Loucy (cell line): Measurements from ENCODE around the gene TDRD7.

ENCODE experiments used
- H2AFZ ChIP-seq: fragments of 200-600 bp; sonication (generic); 2 replicates; pipeline ENCODE4 v1.6.0; 2016; ENCODE audit warnings: antibody characterized with exemption, mild to moderate bottlenecking, low read length, moderate library complexity
- H3F3A ChIP-seq: fragments of 200-600 bp; 2 replicates; pipeline ENCODE4 v1.6.0; 2016; ENCODE audit warnings: antibody characterized with exemption, low read depth, mild to moderate bottlenecking
- H3K27me3 ChIP-seq: fragments of 200-600 bp; sonication (generic); 2 replicates; pipeline ENCODE4 v1.6.1; 2014; ENCODE audit warnings: low read length, mild to moderate bottlenecking; ENCODE audit not compliant: insufficient read depth, poor library complexity, severe bottlenecking
- H3K36me3 ChIP-seq: fragments of 200-600 bp; sonication (generic); 2 replicates; pipeline ENCODE4 v1.6.1; 2016; ENCODE audit warnings: low read length; ENCODE audit not compliant: insufficient read depth
- H3K4me1 ChIP-seq: fragments of 200-600 bp; sonication (generic); 2 replicates; pipeline ENCODE4 v1.5.1; 2014; ENCODE audit warnings: low read length, mild to moderate bottlenecking; ENCODE audit not compliant: insufficient read depth, poor library complexity, severe bottlenecking
- H3K4me2 ChIP-seq: fragments of 200-600 bp; sonication (generic); 2 replicates; pipeline ENCODE4 v1.6.0; 2014; ENCODE audit warnings: antibody characterized with exemption, low read length, low read depth, mild to moderate bottlenecking; ENCODE audit not compliant: poor library complexity, severe bottlenecking
- H3K4me3 ChIP-seq: fragments of 200-600 bp; sonication (generic); 2 replicates; pipeline ENCODE4 v1.5.1; 2014; ENCODE audit warnings: low read length, mild to moderate bottlenecking, mixed read lengths; ENCODE audit not compliant: poor library complexity, severe bottlenecking
- H3K79me2 ChIP-seq: fragments of 200-600 bp; sonication (generic); 2 replicates; pipeline ENCODE4 v1.6.1; 2014; ENCODE audit warnings: low read length; ENCODE audit not compliant: insufficient read depth
- H3K9ac ChIP-seq: fragments of 200-600 bp; sonication (generic); 2 replicates; pipeline ENCODE4 v1.6.0; 2014; ENCODE audit warnings: mild to moderate bottlenecking, low read depth, low read length, moderate library complexity; ENCODE audit not compliant: poor library complexity, severe bottlenecking
- H3K9me2 ChIP-seq: fragments of 200-600 bp; sonication (generic); replicated peaks from 2 replicates; pipeline ENCODE4 v1.6.1; 2016; ENCODE audit warnings: low read depth, low read length, mixed read lengths
- H3K9me3 ChIP-seq: fragments of 200-600 bp; sonication (generic); 2 replicates; pipeline ENCODE4 v1.6.1; 2014; ENCODE audit warnings: mild to moderate bottlenecking, antibody characterized with exemption, low read length, low read depth; ENCODE audit not compliant: insufficient read depth
- H4K20me1 ChIP-seq: fragments of 200-600 bp; sonication (generic); 2 replicates; pipeline ENCODE4 v1.6.0; 2014; ENCODE audit warnings: antibody characterized with exemption, low read length, mild to moderate bottlenecking; ENCODE audit not compliant: insufficient read depth, poor library complexity, severe bottlenecking
- CTCF ChIP-seq: fragments of 200-600 bp; sonication (generic); conservative IDR thresholded peaks from 2 replicates; pipeline ENCODE4 v1.5.1; 2014; ENCODE audit warnings: mild to moderate bottlenecking, antibody characterized with exemption, low read length
- EZH2phosphoT487 ChIP-seq: fragments of 200-600 bp; IDR thresholded peaks from 2 replicates; pipeline ENCODE4 v1.6.1; 2018; ENCODE audit warnings: antibody characterized with exemption, mild to moderate bottlenecking, moderate library complexity, borderline replicate concordance

The TDRD7 gene

GRCh38 chr9:97534185-97534584 lies 122.3 kb downstream of the TDRD7 start:
- Histone ChIP-seq H4K20me1 (no peaks in the 10 kb centered on the region), H3K4me3 (no peak overlapping the region), H3K36me3 (no peaks in the 10 kb centered on the region), H3F3A (no peaks in the 10 kb centered on the region), H3K4me2 (no peak overlapping the region), H3K9me2 (no peaks in the 10 kb centered on the region), H3K4me1 (no peaks in the 10 kb centered on the region), H3K27me3 (no peaks in the 10 kb centered on the region), H3K79me2 (no peaks in the 10 kb centered on the region), H2AFZ (no peak overlapping the region), H3K9me3 (no peaks in the 10 kb centered on the region), H3K9ac (no peak overlapping the region)
- TF ChIP-seq EZH2phosphoT487 (no peak), CTCF (no peak)

GRCh38 chr9:97534961-97535594 lies 123.2 kb downstream of the TDRD7 start:
- no peaks in the 10 kb centered on the region for H3K9me3 ChIP-seq
- no peaks in the 10 kb centered on the region for H3K36me3 ChIP-seq
- H3K4me2 ChIP-seq = no peak overlapping the region
- H3K4me3 ChIP-seq = no peak overlapping the region
- no peaks in the 10 kb centered on the region for H3K79me2 ChIP-seq
- H3K9ac ChIP-seq = no peak overlapping the region
- no peak overlapping the region for H2AFZ ChIP-seq
- H3K9me2 ChIP-seq = no peaks in the 10 kb centered on the region
- H3F3A ChIP-seq = no peaks in the 10 kb centered on the region
- TF ChIP-seq EZH2phosphoT487 = no peak
- TF ChIP-seq CTCF = no peak
- H3K4me1 ChIP-seq = no peaks in the 10 kb centered on the region
- H4K20me1 ChIP-seq = no peaks in the 10 kb centered on the region
- H3K27me3 ChIP-seq = no peaks in the 10 kb centered on the region

- H4K20me1 ChIP-seq = no peaks in the 10 kb centered on the region
- H3K9ac ChIP-seq = no peak overlapping the region
- no peaks in the 10 kb centered on the region for H3K9me3 ChIP-seq
- no peaks in the 10 kb centered on the region for H3K36me3 ChIP-seq
- no peak overlapping the region for H3K4me3 ChIP-seq
- no peak overlapping the region for H3K4me2 ChIP-seq
- H2AFZ ChIP-seq = no peak overlapping the region
- no peaks in the 10 kb centered on the region for H3K4me1 ChIP-seq
- no peaks in the 10 kb centered on the region for H3K9me2 ChIP-seq
- H3K27me3 ChIP-seq = no peaks in the 10 kb centered on the region
- H3K79me2 ChIP-seq = no peaks in the 10 kb centered on the region
- TF ChIP-seq CTCF (no peak), EZH2phosphoT487 (no peak)
- no peaks in the 10 kb centered on the region for H3F3A ChIP-seq
These were observed 123.9 kb downstream of the TDRD7 start for GRCh38 chr9:97535771-97536170.
